ENCODE results near the gene PDE1A. TPM values are rescaled to one million over a fixed set of nuclear protein-coding genes. Genes with fewer than 3 reads are reported as not detected.

PDE1A gene
- total RNA-seq, 4 donors from 2014 or later: 13.1 to 83.1 (median 27.3) TPM

DNA sequence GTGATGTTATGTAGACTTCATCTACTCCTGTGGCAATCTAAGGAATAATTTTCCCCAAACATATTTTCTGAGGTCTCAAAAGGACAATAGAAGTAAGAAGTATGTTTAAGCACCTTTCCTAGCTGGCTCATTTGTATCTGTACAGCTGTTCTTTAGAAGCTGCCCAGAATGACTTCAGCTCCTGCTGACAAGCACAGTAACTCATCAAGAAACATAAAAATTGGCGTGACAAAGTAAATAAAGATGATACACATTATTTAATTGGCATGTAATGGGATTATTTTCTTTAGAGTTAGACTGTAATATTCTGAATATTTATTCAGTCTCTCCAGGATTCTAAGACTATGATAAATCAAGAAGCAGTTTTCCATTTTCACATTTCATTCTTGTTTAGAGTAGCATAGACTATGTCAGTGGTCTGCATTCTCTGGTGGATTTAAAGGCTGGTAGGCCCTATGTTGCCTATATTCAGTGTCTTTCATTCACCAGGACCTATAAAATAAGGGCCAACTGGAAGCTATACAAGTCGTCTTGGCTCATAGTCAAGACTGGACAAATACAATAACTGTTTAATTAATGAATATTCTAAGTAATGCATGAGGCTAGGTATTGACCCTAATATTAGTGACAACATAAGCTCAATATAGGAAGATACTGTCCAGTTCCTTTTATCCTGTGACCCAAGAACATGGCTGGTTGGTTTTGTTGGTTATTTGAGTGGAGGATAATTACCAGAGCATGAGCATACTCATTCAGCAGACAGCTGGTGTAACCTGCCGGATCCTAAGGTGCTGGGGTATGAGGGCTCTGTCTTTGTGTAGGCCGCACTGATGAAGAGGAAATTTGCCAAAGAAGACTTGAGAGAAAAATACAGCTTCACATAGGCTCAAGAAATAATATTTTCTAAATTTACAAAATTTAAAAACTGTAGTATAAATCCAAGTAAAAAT is 107.0 kb downstream of the PDE1A start:
- Histone ChIP-seq H3K27ac (no peak overlapping the region), H3K36me3 (no peaks in the 10 kb centered on the region)
- no peak for DNase-seq

DNA sequence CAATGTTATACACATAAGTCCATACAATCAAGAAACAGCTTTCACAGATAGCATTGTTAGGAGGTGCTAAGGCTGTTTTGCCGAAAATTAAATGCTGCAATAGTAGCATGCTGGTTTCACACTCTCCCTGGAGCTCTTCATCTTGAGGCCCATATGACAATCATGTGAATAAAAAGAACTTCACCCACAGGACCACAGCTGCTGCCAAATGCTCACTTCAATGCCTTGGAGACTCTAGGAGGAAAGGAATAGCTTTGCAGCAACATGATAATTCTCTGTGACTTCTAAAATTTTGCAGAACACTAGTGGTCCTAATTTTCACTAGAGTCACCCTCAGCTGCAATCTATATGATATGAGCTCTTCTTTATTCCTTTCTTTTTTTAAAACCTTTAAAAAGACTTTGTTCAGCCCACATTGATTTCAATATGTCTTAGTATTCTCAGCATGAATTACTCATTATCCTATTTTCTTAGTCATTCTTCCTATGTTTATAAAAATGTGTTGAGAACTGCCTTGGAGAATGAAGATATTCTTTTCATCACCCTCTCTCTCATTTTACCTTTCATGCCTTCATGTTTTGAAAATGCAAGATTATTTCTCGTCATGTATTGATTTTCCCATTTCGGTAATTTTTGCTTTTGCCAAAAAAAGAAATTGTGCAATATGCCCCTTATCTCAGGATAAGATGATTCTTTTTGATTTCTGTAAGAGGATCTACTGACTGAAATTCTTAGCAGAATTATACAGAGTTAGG is 108.2 kb downstream of the PDE1A start:
- no peak overlapping the region for H3K4me3 ChIP-seq
- H3K27me3 ChIP-seq: no peaks in the 10 kb centered on the region
- no peak for DNase-seq
- no peaks in the 10 kb centered on the region for H3K36me3 ChIP-seq
- no peak overlapping the region for H3K27ac ChIP-seq
- H3K4me1 ChIP-seq: no peaks in the 10 kb centered on the region
- intact Hi-C loops (cut with DNase I; ENCODE audit: low total_unique reads): no loop called here
- TF ChIP-seq, protein P1, sequence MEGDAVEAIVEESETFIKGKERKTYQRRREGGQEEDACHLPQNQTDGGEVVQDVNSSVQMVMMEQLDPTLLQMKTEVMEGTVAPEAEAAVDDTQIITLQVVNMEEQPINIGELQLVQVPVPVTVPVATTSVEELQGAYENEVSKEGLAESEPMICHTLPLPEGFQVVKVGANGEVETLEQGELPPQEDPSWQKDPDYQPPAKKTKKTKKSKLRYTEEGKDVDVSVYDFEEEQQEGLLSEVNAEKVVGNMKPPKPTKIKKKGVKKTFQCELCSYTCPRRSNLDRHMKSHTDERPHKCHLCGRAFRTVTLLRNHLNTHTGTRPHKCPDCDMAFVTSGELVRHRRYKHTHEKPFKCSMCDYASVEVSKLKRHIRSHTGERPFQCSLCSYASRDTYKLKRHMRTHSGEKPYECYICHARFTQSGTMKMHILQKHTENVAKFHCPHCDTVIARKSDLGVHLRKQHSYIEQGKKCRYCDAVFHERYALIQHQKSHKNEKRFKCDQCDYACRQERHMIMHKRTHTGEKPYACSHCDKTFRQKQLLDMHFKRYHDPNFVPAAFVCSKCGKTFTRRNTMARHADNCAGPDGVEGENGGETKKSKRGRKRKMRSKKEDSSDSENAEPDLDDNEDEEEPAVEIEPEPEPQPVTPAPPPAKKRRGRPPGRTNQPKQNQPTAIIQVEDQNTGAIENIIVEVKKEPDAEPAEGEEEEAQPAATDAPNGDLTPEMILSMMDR (IDR thresholded peaks at IDR 0.05): no peak
- H3K9me3 ChIP-seq: no peaks in the 10 kb centered on the region

More for the DNA sequence above, 107.0 kb downstream of the PDE1A start:
- TF ChIP-seq, protein P1 (IDR thresholded peaks at IDR 0.05): no peak
- TF ChIP-seq POLR2A (IDR thresholded peaks at IDR 0.05): no peak
- no peaks in the 10 kb centered on the region for H3K4me1 ChIP-seq
- no peak overlapping the region for H3K4me3 ChIP-seq
- no peaks in the 10 kb centered on the region for H3K9me3 ChIP-seq
- intact Hi-C loops (cut with DNase I; ENCODE audit: low total_unique reads): no loop called here
- no peaks in the 10 kb centered on the region for H3K27me3 ChIP-seq

DNA sequence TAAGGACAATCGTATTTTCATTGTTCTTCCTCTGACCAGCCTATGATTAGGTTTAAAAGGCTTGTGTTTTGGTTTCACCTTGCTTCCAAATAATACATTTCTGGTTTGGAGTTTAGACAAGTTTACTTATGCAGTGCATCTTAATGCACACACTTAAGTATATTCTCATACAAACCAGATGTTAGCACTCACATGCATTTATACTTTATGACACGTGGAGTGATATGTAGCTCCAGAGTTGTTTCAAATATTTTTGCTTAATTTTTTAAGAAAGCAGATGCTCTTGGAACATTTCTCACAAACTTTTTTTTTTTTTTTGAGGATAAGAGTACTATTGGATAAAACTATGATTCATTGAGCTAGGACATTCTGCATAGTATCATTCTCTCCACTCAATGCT is 109.9 kb downstream of the PDE1A start:
- H3K27me3 ChIP-seq: no peaks in the 10 kb centered on the region
- no peak for TF ChIP-seq POLR2A (IDR thresholded peaks at IDR 0.05)
- TF ChIP-seq, protein P1 (IDR thresholded peaks at IDR 0.05): no peak
- no peaks in the 10 kb centered on the region for H3K36me3 ChIP-seq
- no peak for DNase-seq
- no peak overlapping the region for H3K4me3 ChIP-seq
- no peaks in the 10 kb centered on the region for H3K9me3 ChIP-seq
- no peak overlapping the region for H3K27ac ChIP-seq
- intact Hi-C loops (cut with DNase I; ENCODE audit: low total_unique reads): no loop called here
- no peaks in the 10 kb centered on the region for H3K4me1 ChIP-seq

DNA sequence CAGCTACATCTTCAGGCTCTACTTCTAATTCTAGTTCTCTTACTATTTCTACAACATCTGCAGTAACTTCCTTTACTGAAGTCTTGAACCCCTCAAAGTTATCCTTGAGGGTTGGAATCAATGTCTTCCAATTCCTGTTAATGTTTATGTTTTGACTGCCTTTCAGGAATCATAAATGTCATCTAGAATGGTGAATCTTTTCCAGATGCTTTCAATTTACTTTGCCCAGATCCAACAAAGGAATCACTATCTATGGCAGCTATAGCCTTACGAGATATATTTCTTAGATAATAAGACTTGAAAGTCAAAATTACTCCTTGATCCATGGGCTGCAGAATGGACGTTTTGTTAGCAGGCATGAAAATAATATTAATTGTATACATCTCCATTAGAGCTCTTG is 123.9 kb downstream of the PDE1A start:
- Histone ChIP-seq H3K9me3 (no peaks in the 10 kb centered on the region), H3K27ac (no peak overlapping the region), H3K4me3 (no peak overlapping the region), H3K27me3 (no peaks in the 10 kb centered on the region), H3K4me1 (no peaks in the 10 kb centered on the region), H3K36me3 (no peaks in the 10 kb centered on the region)
- no peak for DNase-seq
- TF ChIP-seq, protein P1 (IDR thresholded peaks at IDR 0.05): no peak
- TF ChIP-seq POLR2A (IDR thresholded peaks at IDR 0.05): no peak
- intact Hi-C loops (cut with DNase I; ENCODE audit: low total_unique reads): no loop called here

DNA sequence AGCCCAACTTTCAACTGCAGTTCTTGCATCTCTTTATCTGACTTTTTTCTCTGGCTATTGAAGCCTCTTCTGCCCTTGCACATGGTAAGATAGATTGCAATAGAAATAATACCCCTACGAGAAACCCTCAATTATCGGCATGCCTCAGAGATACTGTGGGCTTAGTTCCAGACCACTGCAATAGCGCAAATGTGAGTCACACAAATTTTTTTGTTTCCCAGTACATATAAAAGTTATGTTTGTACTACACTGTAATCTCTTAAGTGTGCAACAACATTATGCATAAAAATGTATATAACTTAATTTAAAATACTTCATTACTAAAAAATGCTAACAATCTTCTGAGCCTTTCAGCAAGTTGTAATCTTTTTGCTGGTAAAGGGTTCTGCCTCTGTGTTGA is 124.7 kb downstream of the PDE1A start:
- no peaks in the 10 kb centered on the region for H3K27me3 ChIP-seq
- intact Hi-C loops (cut with DNase I; ENCODE audit: low total_unique reads): no loop called here
- no peaks in the 10 kb centered on the region for H3K4me1 ChIP-seq
- no peak overlapping the region for H3K4me3 ChIP-seq
- H3K9me3 ChIP-seq: no peaks in the 10 kb centered on the region
- DNase-seq: no peak
- no peak overlapping the region for H3K27ac ChIP-seq
- TF ChIP-seq, protein P1 (IDR thresholded peaks at IDR 0.05): no peak
- no peak for TF ChIP-seq POLR2A (IDR thresholded peaks at IDR 0.05)
- H3K36me3 ChIP-seq: no peaks in the 10 kb centered on the region

Data from uterus (tissue), 4 donors.